D721Med (cell line): ENCODE measurements around the gene NOX3.

ENCODE experiments used
- DNase-seq: peaks from one replicate; pipeline ENCODE4 v3.0.0; 2011; ENCODE audit warnings: low spot score; ENCODE audit not compliant: insufficient read length
- FAIRE-seq: peaks from 2 replicates; lab custom pipeline; 2011; peaks lifted over from hg19 to GRCh38; lab: Jason Lieb, UNC
- TF ChIP-seq, protein P1 (sequence below): IDR thresholded peaks from 2 replicates; pipeline ENCODE4 v1.5.1; 2012; ENCODE audit warnings: mild to moderate bottlenecking, control low read depth; ENCODE audit not compliant: insufficient read depth; ENCODE audit errors: missing control alignments

NOX3 gene

DNA sequence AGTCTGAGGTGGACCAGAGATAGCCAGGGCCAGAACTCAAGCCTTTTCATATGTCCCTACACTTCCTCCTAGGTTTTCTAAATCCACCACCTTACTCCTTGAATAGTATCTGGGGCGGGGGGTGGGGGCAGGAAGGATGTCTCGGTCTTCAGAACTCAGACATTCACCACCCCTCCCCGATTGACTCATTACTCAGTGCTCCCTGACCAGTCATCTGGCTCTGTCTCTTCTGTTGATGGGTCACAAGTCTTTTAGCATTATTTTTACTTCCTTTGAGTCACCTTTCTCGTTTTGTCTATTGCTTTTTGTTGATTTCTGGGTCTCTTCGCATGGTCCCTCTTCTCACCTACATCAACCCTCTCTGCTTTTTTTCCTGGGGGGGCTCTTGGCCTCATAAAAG is 23.3 kb downstream of the NOX3 start:
- no peak for DNase-seq
- no peak for FAIRE-seq
- TF ChIP-seq, protein P1, sequence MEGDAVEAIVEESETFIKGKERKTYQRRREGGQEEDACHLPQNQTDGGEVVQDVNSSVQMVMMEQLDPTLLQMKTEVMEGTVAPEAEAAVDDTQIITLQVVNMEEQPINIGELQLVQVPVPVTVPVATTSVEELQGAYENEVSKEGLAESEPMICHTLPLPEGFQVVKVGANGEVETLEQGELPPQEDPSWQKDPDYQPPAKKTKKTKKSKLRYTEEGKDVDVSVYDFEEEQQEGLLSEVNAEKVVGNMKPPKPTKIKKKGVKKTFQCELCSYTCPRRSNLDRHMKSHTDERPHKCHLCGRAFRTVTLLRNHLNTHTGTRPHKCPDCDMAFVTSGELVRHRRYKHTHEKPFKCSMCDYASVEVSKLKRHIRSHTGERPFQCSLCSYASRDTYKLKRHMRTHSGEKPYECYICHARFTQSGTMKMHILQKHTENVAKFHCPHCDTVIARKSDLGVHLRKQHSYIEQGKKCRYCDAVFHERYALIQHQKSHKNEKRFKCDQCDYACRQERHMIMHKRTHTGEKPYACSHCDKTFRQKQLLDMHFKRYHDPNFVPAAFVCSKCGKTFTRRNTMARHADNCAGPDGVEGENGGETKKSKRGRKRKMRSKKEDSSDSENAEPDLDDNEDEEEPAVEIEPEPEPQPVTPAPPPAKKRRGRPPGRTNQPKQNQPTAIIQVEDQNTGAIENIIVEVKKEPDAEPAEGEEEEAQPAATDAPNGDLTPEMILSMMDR: no peak

DNA sequence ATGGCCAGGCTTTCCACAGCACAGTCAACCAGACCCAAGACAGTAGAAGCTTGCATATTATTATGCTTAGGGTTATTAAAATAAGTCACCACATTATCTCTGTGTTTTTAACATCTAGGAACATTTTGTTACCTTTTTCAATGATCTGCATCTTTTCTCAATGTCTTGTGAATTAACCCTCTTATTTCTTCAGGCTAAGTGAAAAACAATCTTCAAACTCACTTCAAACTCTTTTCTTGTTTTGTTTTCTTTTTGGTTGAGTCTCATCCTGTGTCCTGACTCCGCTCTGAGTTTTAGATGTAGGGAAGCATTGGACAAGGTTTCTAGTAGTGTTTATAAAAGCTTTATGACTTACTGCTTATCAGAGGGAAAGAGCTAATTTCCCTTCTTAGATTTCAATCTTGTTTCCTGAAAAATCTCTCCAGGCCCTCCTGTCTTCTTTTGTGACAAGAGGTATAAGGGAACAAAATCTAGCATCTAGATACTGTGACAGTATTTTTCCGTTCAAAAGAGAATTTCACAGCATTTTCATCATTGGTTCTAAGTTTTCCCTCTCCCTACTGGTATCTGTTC is 26.2 kb downstream of the NOX3 start:
- DNase-seq: no peak
- FAIRE-seq: no peak
- TF ChIP-seq, protein P1: no peak

DNA sequence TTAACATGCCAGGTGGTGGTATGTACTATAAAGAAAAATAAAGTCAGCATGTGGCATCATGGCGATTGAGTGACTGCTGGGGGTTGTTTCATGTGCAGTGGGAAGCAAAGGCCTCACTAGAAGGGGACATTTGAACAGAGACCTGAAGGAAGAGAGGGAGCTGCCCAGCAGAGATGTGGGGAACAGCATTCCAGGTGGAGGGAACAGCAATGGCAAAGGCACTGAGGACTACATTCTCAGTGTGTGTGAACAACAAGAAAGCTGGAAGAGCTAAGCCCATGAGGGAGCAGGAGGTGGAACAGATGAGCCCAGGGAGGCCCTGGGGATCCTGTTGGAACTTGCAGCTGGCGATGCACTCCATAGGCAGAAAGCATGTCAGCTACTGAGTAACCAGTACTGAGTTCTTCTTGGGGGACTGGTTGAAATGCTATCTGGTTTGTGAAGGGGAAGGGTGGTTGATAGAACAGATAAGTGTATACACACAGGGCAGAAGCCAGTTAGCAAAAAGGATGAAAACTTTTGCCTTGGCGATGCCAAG is 29.2 kb downstream of the NOX3 start:
- no peak for DNase-seq
- FAIRE-seq: no peak
- TF ChIP-seq, protein P1: no peak

DNA sequence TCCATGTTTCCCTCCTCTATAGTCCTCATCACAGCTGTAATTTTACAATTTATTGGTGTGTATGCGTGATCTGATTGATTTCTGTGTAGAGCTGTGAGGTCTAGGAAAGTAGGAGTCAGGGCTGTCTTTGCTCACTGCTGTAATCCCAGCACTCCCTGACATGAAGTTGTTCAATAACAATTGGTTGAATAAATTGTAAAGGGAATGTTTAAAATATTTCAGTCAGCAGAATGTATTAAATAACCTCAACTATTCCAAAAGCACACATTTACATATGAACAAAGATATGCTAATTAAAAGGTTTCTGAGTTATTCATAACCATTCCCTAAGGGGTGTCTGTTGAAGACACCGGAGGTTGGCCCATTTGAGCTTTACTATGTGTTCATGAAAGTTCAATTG is 31.5 kb downstream of the NOX3 start:
- no peak for FAIRE-seq
- DNase-seq: no peak
- TF ChIP-seq, protein P1: no peak

DNA sequence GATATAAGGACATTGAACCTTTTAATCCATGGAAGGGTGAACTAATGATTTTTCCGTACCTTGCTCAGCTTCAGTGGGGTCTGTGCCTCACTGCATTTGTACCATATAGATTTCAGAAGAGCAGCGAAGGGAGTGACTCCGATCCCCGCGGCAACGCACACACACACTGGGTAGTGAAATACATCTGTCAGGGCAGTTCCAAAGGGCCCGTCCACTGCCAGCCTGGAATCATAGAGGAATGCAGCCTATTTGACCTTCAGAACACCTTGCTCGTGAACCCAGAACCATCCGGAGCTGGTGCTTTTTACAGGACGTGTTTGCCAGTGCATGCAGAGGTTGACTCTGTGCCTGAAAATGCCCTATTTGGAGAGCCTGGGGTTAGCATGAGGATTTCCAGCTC is 33.0 kb downstream of the NOX3 start:
- no peak for FAIRE-seq
- no peak for DNase-seq
- TF ChIP-seq, protein P1: no peak

DNA sequence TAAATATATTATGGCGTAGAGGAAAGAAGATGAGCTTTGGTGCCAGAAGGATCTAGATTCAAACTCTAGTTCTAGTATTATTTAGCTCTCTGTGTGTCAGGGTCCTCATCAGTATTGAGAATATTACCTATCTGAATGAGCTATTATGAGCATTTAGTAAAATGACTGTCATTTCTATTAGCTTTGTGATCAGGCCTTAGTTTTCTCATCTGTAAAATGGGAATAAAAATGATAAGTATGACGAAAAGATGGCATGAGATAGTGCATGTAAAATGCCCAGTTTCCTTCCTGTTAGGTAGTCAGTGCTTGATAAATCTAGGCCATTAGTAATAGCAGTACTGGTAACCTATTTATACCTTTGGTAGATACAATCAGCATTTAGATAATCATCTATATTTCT is 35.1 kb downstream of the NOX3 start:
- TF ChIP-seq, protein P1: no peak
- FAIRE-seq: no peak

DNA sequence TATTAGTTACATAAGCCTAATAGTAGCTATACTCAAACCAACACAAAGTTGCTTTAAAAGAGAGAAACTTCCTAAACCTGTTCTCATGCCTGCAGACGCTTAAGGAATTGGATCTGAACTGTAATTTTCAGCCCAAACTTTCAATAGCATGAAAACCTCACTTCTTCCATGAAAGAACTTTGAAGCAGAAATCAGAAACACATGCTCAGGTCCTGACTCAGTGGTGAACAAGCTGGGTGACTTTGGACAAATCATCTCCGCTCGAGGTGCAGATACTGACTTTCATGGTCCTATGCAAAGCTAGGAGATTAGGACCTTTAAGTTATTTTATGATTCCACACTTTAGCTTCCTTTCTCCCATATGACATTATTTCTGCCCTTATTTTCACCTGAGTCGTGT is 36.5 kb downstream of the NOX3 start:
- FAIRE-seq: no peak

More for the DNA sequence above, 35.1 kb downstream of the NOX3 start:
- DNase-seq: no peak

More for the DNA sequence above, 36.5 kb downstream of the NOX3 start:
- TF ChIP-seq, protein P1: no peak
- DNase-seq: no peak
